B cell (primary cell): ENCODE measurements around the gene GDE1. TPM values are rescaled to one million over a fixed set of nuclear protein-coding genes. Genes with fewer than 3 reads are reported as not detected.

ENCODE experiments used
- ATAC-seq: fragments of 200-7000 bp; cut with Tn5 transposase; one replicate; pipeline ENCODE4 v1.10.0; 2021; ENCODE audit warnings: low read depth, mild to moderate bottlenecking, moderate number of reproducible peaks, moderate library complexity
- CTCF ChIA-PET: fragments of 350-600 bp; sonication (Branson Sonifier 250); formaldehyde crosslinking; loops from one replicate; lab custom pipeline; 2021; ENCODE audit warnings: antibody characterized with exemption, inconsistent platforms; lab: Charles Lee
- POLR2A ChIA-PET: fragments of 350-600 bp; sonication (Branson Sonifier 250); formaldehyde crosslinking; loops from one replicate; lab custom pipeline; 2021; ENCODE audit warnings: antibody characterized with exemption; lab: Charles Lee
- DNase-seq: peaks from one replicate; pipeline ENCODE4 v3.0.0; 2013
- H2AFZ ChIP-seq: 2 replicates; pipeline ENCODE4 v1.6.1; 2012; ENCODE audit warnings: mild to moderate bottlenecking, low read depth, low read length; ENCODE audit not compliant: insufficient read depth, poor library complexity, severe bottlenecking
- H3K27ac ChIP-seq, 2 donors: 1 replicate in 1 of 2; 2 replicates in 1 of 2; pipeline ENCODE4 v1.5.1; 2012 to 2013; ENCODE audit warnings: low read length in 2 of 2, mild to moderate bottlenecking in 2 of 2, moderate library complexity in 1 of 2
- H3K27me3 ChIP-seq, 4 experiments: fragments of 200-600 bp in 1 of 4; sonication (generic) in 1 of 4; replicated peaks in 1 of 4; 1 replicate in 2 of 4; 2 replicates in 2 of 4; pipeline versions ENCODE4 v1.6.1 to v1.7.0; 2013 to 2016; ENCODE audit warnings: low read length in 3 of 4, mild to moderate bottlenecking in 2 of 4, mixed read lengths in 1 of 4, moderate library complexity in 1 of 4; ENCODE audit not compliant: insufficient read depth in 4 of 4, control insufficient read depth in 3 of 4; ENCODE audit errors: control extremely low read depth in 1 of 4
- H3K36me3 ChIP-seq, 2 experiments: replicated peaks in 1 of 2; 1 replicate in 1 of 2; 2 replicates in 1 of 2; pipeline versions ENCODE4 v1.6.1 to v1.7.1; 2013; ENCODE audit warnings: low read length in 1 of 2; ENCODE audit not compliant: insufficient read depth in 2 of 2, control insufficient read depth in 1 of 2; ENCODE audit errors: control extremely low read depth in 1 of 2, extremely low read depth in 1 of 2
- H3K4me1 ChIP-seq, 2 donors: fragments of 200-600 bp in 1 of 2; sonication (generic) in 1 of 2; 1 replicate in 1 of 2; 2 replicates in 1 of 2; pipeline versions ENCODE4 v1.5.1 to v1.6.1; 2013 to 2017; ENCODE audit warnings: low read length in 2 of 2; ENCODE audit not compliant: control insufficient read depth in 2 of 2, insufficient read depth in 2 of 2
- H3K4me2 ChIP-seq: replicated peaks from 2 replicates; pipeline ENCODE3; 2012; ENCODE audit warnings: mild to moderate bottlenecking, low read depth, low read length; ENCODE audit not compliant: poor library complexity, severe bottlenecking
- H3K4me3 ChIP-seq, 5 experiments: fragments of 200-600 bp in 1 of 5; sonication (generic) in 1 of 5; 1 replicate in 3 of 5; 2 replicates in 2 of 5; pipeline versions ENCODE4 v1.5.1 to v1.7.0; 2011 to 2016; ENCODE audit warnings: low read length in 4 of 5, mild to moderate bottlenecking in 4 of 5, low read depth in 2 of 5, control low read depth in 1 of 5, moderate library complexity in 1 of 5; ENCODE audit not compliant: insufficient read depth in 1 of 5; ENCODE audit errors: control extremely low read depth in 1 of 5, extremely low read depth in 1 of 5
- H3K79me2 ChIP-seq: fragments of 200-600 bp; sonication (generic); one replicate; pipeline ENCODE4 v1.6.0; 2016; ENCODE audit warnings: low read length; ENCODE audit not compliant: control insufficient read depth, insufficient read depth
- H3K9ac ChIP-seq: fragments of 200-600 bp; sonication (generic); 2 replicates; pipeline ENCODE4 v1.6.1; 2017; ENCODE audit warnings: mild to moderate bottlenecking, low read length, moderate library complexity
- H3K9me3 ChIP-seq, 3 donors: one replicate each; pipeline versions ENCODE4 v1.6.1 to v1.7.1; 2013; ENCODE audit warnings: low read length in 2 of 3; ENCODE audit not compliant: control insufficient read depth in 2 of 3, insufficient read depth in 1 of 3; ENCODE audit errors: control extremely low read depth in 1 of 3
- H4K20me1 ChIP-seq: 2 replicates; pipeline ENCODE4 v1.6.0; 2012; ENCODE audit warnings: mild to moderate bottlenecking, low read length; ENCODE audit not compliant: insufficient read depth, control insufficient read depth, poor library complexity, severe bottlenecking
- H3K27ac Mint-ChIP-seq: one replicate; pipeline ENCODE4 v1.8.0; 2021; ENCODE audit warnings: mixed read lengths
- H3K27me3 Mint-ChIP-seq: one replicate; pipeline ENCODE4 v1.8.0; 2021; ENCODE audit warnings: mixed read lengths
- H3K4me1 Mint-ChIP-seq: one replicate; pipeline ENCODE4 v1.8.0; 2021; ENCODE audit warnings: mixed read lengths
- H3K4me3 Mint-ChIP-seq: one replicate; pipeline ENCODE4 v1.8.0; 2021; ENCODE audit warnings: mixed read lengths
- H3K9me3 Mint-ChIP-seq: one replicate; pipeline ENCODE4 v1.8.0; 2022; ENCODE audit warnings: mixed read lengths; ENCODE audit not compliant: insufficient read depth
- CTCF ChIP-seq: fragments of 200-600 bp; IDR thresholded peaks from one replicate; pipeline ENCODE4 v1.8.0; 2022; ENCODE audit warnings: antibody characterized with exemption, mild to moderate bottlenecking
- EZH2 ChIP-seq: IDR thresholded peaks from 2 replicates; pipeline ENCODE4 v1.6.1; 2012; ENCODE audit warnings: borderline replicate concordance, low read depth, mild to moderate bottlenecking, moderate library complexity, low read length; ENCODE audit not compliant: insufficient read depth, poor library complexity, severe bottlenecking
- WGBS: methylation state at CpG from one replicate; pipeline ENCODE4 v1.1.5; 2013; ENCODE audit warnings: missing lambda C conversion rate; ENCODE audit not compliant: insufficient coverage; 5-methylcytosine and 5-hydroxymethylcytosine counted together
- intact Hi-C: fragments of 100-400 bp; cut with micrococcal nuclease; formaldehyde crosslinking; loops from one replicate; pipeline ENCODE4 v1.10.0; 2022
- polyA plus RNA-seq: library from polyadenylated mRNA; depleted of rRNA; stranded (reverse); fragments of >200 nt; gene quantifications from 2 replicates; pipeline ENCODE4 v1.2.3, GENCODE V29; 2012
- total RNA-seq, 2 donors: library from RNA; stranded (reverse); fragments of 120-200 nt in 1 of 2; gene quantifications; 1 replicate in 1 of 2; 2 replicates in 1 of 2; pipeline versions ENCODE4 v1.2.3 to v1.2.4, GENCODE V29; 2013 to 2022

The GDE1 gene
- total and polyA plus RNA-seq, 2 donors (not counting 1 experiment from before 2014, with no cell fraction given) = 10.0 to 25.3 TPM

DNA sequence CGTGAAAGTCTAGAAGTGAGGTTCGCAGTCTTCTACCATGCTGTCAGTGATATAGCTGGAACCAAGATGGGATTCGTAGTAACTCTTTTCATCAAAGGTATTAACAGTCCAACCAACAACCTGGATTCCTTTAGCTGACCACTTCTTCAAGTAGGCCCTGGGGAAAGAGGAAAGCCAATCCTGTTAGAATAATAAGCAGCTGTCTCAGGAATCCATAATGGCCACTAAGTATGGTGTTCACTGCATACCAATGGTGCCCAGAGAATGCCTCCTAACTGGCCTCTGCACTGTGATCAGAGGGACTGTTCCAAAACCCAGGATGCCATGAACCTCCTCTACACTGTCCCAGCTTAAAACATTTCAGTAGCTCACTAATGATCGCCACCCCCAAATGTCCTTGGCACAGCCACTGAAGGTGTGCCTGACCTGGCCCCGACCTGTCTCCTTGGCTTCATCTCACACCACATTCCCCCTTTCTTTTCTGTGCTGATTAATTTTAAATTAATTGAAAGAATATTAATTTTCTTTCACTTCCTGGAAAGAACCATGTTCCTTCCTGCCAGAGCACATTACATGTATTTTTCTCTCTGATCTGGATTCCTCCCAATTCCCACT lies 18.3 kb downstream of the GDE1 start:
- Mint-ChIP-seq H3K4me3 (no peak overlapping the region), H3K27ac (no peak overlapping the region), H3K27me3 (no peaks in the 10 kb centered on the region), H3K4me1 (no peaks in the 10 kb centered on the region), H3K9me3 (no peaks in the 10 kb centered on the region)
- no peaks in the 10 kb centered on the region for H3K4me1 ChIP-seq
- no peaks in the 10 kb centered on the region for H4K20me1 ChIP-seq
- no peak overlapping the region for H3K4me3 ChIP-seq
- WGBS = 97% methylated on average over 4 of the region's 5 CpGs
- CTCF ChIA-PET = interaction anchor here (0.7 to 3.9 kb wide), 23 partner anchors 10 to 686 kb away, joined by 3 to 83 read pairs (median 4); partner anchors contain the start of genes CCP110, GDE1 and VPS35L
- no peak for TF ChIP-seq EZH2
- no peak for TF ChIP-seq CTCF
- H3K27ac ChIP-seq = no peak overlapping the region
- no peak overlapping the region for H3K4me2 ChIP-seq
- intact Hi-C loops = loop anchor here (1.0 kb wide), 1 partner anchor 336 kb away; no protein-coding TSS in a partner anchor
- H3K9me3 ChIP-seq = no peaks in the 10 kb centered on the region
- H3K9ac ChIP-seq = no peak overlapping the region
- no peak overlapping the region for H2AFZ ChIP-seq
- DNase-seq (no peak), ATAC-seq (no peak)
- H3K27me3 ChIP-seq = no peaks in the 10 kb centered on the region
- no peaks in the 10 kb centered on the region for H3K79me2 ChIP-seq
- peaks cover 4 to 58% of the 10 kb centered on the region in 2 experiments for H3K36me3 ChIP-seq
- POLR2A ChIA-PET = no interaction called here
